ENCODE results near the gene DRC3. TPM values are rescaled to one million over a fixed set of nuclear protein-coding genes. Genes with fewer than 3 reads are reported as not detected.

DRC3 gene
- total RNA-seq, 6 experiments from 2014 or later: 0.25 to 0.98 (median 0.72) TPM

- no peak overlapping the region for H3K4me3 ChIP-seq
- ATAC-seq: peak; percentile 82 to 85 (median 84)
- H3K27ac ChIP-seq: peak overlapping the region in 2 of 3 donors; percentile 56 to 83
- H3K36me3 ChIP-seq: peaks cover 0 to 8% (median 0%) of the 10 kb centered on the region in 4 donors
- no peak for DNase-seq
- TF ChIP-seq CTCF (IDR thresholded peaks at IDR 0.05): no peak
- TF ChIP-seq POLR2A (IDR thresholded peaks at IDR 0.05): no peak
- peaks cover 0 to 22% (median 7%) of the 10 kb centered on the region in 4 donors for H3K4me1 ChIP-seq
- intact Hi-C loops (cut with DNase I): no loop called here
- H3K9me3 ChIP-seq: no peaks in the 10 kb centered on the region
- 33% methylated on average over 3 of the region's 3 CpGs for WGBS (ENCODE audit: insufficient coverage, low coverage, low lambda C conversion rate, missing lambda C conversion rate)
- no peaks in the 10 kb centered on the region for H3K27me3 ChIP-seq
Observed at GRCh38 chr17:18017958-18018357, 45.3 kb downstream of the DRC3 start.

- H3K27ac ChIP-seq: peak overlapping the region in 2 of 3 donors; percentile 30 to 83
Observed at GRCh38 chr17:18018411-18018921, 45.8 kb downstream of the DRC3 start.

GRCh38 chr17:18019838-18020154, 47.1 kb downstream of the DRC3 start:
- Histone ChIP-seq H3K27me3 (no peaks in the 10 kb centered on the region), H3K36me3 (peaks cover 0 to 8% (median 0%) of the 10 kb centered on the region in 4 donors), H3K4me1 (peaks cover 0 to 22% (median 7%) of the 10 kb centered on the region in 4 donors), H3K4me3 (no peak overlapping the region), H3K27ac (no peak overlapping the region), H3K9me3 (no peaks in the 10 kb centered on the region)
- no peak for ATAC-seq
- intact Hi-C loops (cut with DNase I): loop anchor here in 1 of 2 donors (10.0 kb wide), 1 partner anchor 355 kb away; no protein-coding TSS in a partner anchor
- TF ChIP-seq CTCF (IDR thresholded peaks at IDR 0.05) (no peak), POLR2A (IDR thresholded peaks at IDR 0.05) (no peak)
- 92% methylated on average over 1 of the region's 2 CpGs for WGBS (ENCODE audit: insufficient coverage, low coverage, low lambda C conversion rate, missing lambda C conversion rate)
- no peak for DNase-seq

More at GRCh38 chr17:18018411-18018921, 45.8 kb downstream of the DRC3 start:
- no peak overlapping the region for H3K4me3 ChIP-seq
- no peaks in the 10 kb centered on the region for H3K9me3 ChIP-seq
- intact Hi-C loops (cut with DNase I): no loop called here
- peaks cover 0 to 8% (median 0%) of the 10 kb centered on the region in 4 donors for H3K36me3 ChIP-seq
- no peaks in the 10 kb centered on the region for H3K27me3 ChIP-seq
- peaks cover 0 to 22% (median 7%) of the 10 kb centered on the region in 4 donors for H3K4me1 ChIP-seq
- 45% methylated on average over 5 of the region's 15 CpGs for WGBS (ENCODE audit: insufficient coverage, low coverage, low lambda C conversion rate, missing lambda C conversion rate)
- ATAC-seq (peak; percentile 19 to 45 (median 37)), DNase-seq (peak in 1 of 3 donors; percentile 58)
- TF ChIP-seq CTCF (IDR thresholded peaks at IDR 0.05): no peak
- TF ChIP-seq POLR2A (IDR thresholded peaks at IDR 0.05): no peak

- intact Hi-C loops (cut with DNase I): loop anchor here in 1 of 2 donors (10.0 kb wide), 1 partner anchor 356 kb away; no protein-coding TSS in a partner anchor
- no peak overlapping the region for H3K27ac ChIP-seq
- H3K9me3 ChIP-seq: no peaks in the 10 kb centered on the region
- WGBS (ENCODE audit: insufficient coverage, low coverage, low lambda C conversion rate, missing lambda C conversion rate): no CpG with 5 or more reads among the region's 6 CpGs
- peaks cover 0 to 23% (median 7%) of the 10 kb centered on the region in 4 donors for H3K4me1 ChIP-seq
- no peaks in the 10 kb centered on the region for H3K27me3 ChIP-seq
- DNase-seq: no peak
- H3K36me3 ChIP-seq: no peaks in the 10 kb centered on the region
- no peak overlapping the region for H3K4me3 ChIP-seq
- no peak for TF ChIP-seq POLR2A (IDR thresholded peaks at IDR 0.05)
- TF ChIP-seq CTCF (IDR thresholded peaks at IDR 0.05): no peak
- no peak for ATAC-seq
Observed at GRCh38 chr17:18020971-18021370, 48.3 kb downstream of the DRC3 start.
